SJCRH30 (cell line): ENCODE data around the gene HYAL2. TPM values are rescaled to one million over a fixed set of nuclear protein-coding genes. Genes with fewer than 3 reads are reported as not detected.

ENCODE experiments used
- DNase-seq, 2 experiments: peaks; one replicate each; pipeline ENCODE4 v3.0.0-alpha.2; 2015 to 2020
- H3K27ac ChIP-seq: fragments of 250-450 bp; sonication (Bioruptor Pico); 2 replicates; pipeline ENCODE4 v1.5.1; 2020; ENCODE audit warnings: mild to moderate bottlenecking, moderate library complexity
- H3K27me3 ChIP-seq: fragments of 250-450 bp; sonication (Bioruptor Pico); 2 replicates; pipeline ENCODE4 v1.5.1; 2020; ENCODE audit warnings: mild to moderate bottlenecking, moderate library complexity
- H3K36me3 ChIP-seq: fragments of 250-450 bp; sonication (Bioruptor Pico); 2 replicates; pipeline ENCODE4 v1.5.1; 2020; ENCODE audit warnings: mild to moderate bottlenecking, moderate library complexity
- H3K4me1 ChIP-seq: fragments of 250-450 bp; sonication (Bioruptor Pico); 2 replicates; pipeline ENCODE4 v1.5.1; 2020; ENCODE audit warnings: mild to moderate bottlenecking, moderate library complexity
- H3K4me3 ChIP-seq: fragments of 250-450 bp; sonication (Bioruptor Pico); 2 replicates; pipeline ENCODE4 v1.5.1; 2020; ENCODE audit warnings: mild to moderate bottlenecking, moderate library complexity
- H3K9me3 ChIP-seq: fragments of 250-450 bp; sonication (Bioruptor Pico); replicated peaks from 2 replicates; pipeline ENCODE4 v1.5.1; 2020; ENCODE audit warnings: mild to moderate bottlenecking, moderate library complexity
- total RNA-seq: library from RNA; depleted of rRNA; stranded (reverse); fragments of >200 nt; shearing (Covaris generic); gene quantifications from 2 replicates; pipeline ENCODE4 v1.2.3, GENCODE V29; 2014

Gene HYAL2
- total RNA-seq, 1 experiment from 2014 or later = 47.2 TPM

DNA sequence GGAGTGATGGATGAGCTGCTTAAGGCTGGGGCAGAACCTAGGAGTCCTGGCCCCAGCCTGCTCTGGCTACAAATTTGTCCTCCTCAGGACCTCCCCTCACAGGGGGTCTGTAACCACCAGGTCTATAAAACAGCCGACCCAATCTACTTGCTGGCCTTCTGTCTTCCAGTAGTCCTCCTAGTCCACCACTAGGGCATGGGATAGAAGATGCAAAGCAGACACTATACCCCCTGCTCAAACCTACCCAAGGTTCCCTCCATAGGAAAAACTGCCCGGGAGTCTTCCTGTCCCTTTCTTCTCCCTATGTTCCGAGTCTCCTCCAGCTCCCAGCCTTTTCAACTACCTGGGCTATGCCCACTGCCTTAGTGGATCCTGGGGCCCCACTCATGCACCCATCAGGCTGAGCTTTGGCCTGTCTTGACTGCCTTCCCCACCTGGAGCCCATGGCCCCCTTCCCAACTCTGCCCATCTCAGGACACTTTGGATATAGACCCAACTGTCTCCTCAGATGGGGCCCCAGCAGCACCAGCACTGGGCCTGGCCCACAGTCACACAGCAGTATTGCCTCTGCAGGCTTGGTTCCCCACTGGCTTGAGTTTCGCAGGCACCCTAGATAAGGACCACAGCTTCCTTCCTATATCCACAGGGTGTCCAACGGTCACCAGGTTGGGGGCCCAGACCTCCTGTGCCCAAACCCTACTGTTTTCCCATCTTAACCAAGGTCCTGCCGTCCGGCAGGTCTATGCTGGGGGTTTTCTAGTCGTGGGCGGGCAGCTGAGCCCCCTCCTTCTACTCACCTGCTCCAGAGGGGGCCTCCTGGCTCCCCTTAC lies 24.4 kb downstream of the HYAL2 start:
- Histone ChIP-seq H3K36me3 (no peaks in the 10 kb centered on the region), H3K27me3 (no peaks in the 10 kb centered on the region), H3K4me3 (peak overlapping the region; percentile 70), H3K27ac (no peak overlapping the region), H3K9me3 (no peaks in the 10 kb centered on the region), H3K4me1 (peaks cover 8% of the 10 kb centered on the region; the same call in 1 of the 2 replicates)
- no peak for DNase-seq

DNA sequence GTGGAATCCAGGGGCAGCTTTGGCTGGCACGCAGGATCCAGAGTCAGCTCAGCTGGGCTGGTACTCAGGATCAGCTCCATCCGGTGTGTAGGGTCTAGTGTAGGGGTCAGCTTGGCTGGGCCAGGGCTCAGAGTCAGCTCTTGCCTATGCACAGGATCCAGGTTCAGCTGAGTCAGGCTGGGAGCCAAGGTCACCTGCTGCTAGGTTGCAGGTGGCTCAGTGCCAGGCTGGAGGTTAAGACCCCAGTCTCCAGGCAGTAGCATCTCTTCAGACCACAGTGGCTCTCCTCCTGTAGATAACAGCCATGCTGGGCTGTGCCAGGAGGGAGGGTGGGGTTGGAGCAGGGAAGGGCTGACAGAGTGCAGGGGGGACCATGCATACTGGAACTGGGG lies 25.2 kb downstream of the HYAL2 start:
- DNase-seq = no peak
- no peaks in the 10 kb centered on the region for H3K36me3 ChIP-seq
- peaks cover 8% of the 10 kb centered on the region; the same call in 1 of the 2 replicates for H3K4me1 ChIP-seq
- no peaks in the 10 kb centered on the region for H3K9me3 ChIP-seq
- no peak overlapping the region for H3K27ac ChIP-seq
- H3K4me3 ChIP-seq = no peak overlapping the region
- H3K27me3 ChIP-seq = no peaks in the 10 kb centered on the region

DNA sequence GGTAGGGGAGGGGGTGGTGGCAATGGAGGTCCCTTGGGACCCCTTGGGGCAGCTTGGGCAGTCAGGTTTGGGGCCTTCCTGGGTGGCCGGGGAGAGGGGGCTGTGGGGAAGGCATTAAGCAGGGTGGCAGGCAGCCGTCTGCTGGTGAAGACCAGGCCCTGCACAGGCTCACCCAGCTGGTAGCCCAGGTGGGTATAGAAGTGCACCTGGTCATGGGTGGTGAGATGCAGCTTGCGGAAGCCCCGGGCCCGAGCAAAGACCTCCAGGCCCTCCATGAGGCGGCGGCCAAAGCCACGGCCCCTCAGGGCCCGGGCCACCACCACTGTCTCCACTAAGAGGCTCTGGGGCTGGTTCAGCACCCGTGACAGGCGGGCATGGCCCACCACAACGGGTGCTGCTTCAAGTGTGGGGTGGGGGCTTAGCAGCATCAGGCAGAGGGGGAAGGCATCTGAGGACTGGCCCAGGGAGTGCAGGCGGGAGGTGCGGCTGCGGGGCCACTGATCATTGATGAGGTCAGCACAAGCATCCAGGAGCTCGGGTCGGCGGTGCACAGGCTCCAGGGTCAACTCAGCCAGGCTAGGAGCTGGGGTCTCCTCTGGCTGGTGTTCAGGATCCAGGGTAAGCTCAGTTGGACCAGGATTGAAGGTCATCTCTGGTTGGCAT lies 25.7 kb downstream of the HYAL2 start:
- Histone ChIP-seq H3K4me1 (peaks cover 8% of the 10 kb centered on the region; the same call in 1 of the 2 replicates), H3K27me3 (no peaks in the 10 kb centered on the region), H3K9me3 (no peaks in the 10 kb centered on the region), H3K27ac (no peak overlapping the region), H3K4me3 (no peak overlapping the region), H3K36me3 (no peaks in the 10 kb centered on the region)
- DNase-seq = no peak

DNA sequence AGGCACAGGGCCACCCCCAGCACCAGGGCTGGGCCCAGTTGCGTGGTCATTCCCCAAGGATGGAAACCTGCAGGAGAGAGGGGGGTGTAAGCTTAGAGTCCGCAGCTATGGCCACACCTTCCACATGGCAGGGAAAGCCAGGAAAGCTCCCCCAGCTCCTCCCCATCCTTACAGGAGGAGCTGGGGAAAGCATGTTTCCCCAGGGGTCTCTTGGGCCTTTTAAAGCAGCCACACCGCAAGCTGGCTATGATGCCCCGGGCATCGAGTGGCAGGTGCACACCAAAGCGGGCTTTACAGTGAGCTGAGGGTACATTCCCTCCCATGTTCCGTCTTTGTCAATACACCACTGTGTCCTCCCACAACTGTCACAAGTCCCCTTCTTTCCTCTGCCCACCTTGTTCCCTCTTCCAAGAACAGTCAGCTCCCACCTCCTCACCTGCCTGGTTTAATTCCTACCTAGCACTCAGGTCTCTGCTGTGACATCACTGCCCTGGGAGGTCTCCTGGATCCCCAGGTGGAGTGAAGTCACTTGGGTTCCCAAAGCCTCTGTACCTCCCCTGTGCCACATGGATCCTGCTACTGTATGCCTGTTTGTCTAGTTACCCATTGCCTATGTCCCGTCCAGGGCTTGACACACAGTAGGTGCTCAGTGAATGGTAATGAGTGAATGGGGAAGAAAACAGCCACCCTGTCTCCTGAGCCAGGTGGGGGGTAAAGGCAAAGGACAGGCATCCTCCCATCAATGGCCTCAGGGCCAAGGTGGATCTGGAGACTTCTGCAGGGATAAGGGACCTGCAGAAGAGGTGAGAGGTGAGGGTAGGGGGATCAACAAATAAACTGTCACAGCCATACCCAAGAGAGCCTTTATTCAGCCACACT lies 26.8 kb downstream of the HYAL2 start:
- Histone ChIP-seq H3K27ac (no peak overlapping the region), H3K36me3 (no peaks in the 10 kb centered on the region), H3K4me3 (no peak overlapping the region), H3K9me3 (no peaks in the 10 kb centered on the region), H3K27me3 (no peaks in the 10 kb centered on the region), H3K4me1 (peaks cover 8% of the 10 kb centered on the region; the same call in 1 of the 2 replicates)
- no peak for DNase-seq

DNA sequence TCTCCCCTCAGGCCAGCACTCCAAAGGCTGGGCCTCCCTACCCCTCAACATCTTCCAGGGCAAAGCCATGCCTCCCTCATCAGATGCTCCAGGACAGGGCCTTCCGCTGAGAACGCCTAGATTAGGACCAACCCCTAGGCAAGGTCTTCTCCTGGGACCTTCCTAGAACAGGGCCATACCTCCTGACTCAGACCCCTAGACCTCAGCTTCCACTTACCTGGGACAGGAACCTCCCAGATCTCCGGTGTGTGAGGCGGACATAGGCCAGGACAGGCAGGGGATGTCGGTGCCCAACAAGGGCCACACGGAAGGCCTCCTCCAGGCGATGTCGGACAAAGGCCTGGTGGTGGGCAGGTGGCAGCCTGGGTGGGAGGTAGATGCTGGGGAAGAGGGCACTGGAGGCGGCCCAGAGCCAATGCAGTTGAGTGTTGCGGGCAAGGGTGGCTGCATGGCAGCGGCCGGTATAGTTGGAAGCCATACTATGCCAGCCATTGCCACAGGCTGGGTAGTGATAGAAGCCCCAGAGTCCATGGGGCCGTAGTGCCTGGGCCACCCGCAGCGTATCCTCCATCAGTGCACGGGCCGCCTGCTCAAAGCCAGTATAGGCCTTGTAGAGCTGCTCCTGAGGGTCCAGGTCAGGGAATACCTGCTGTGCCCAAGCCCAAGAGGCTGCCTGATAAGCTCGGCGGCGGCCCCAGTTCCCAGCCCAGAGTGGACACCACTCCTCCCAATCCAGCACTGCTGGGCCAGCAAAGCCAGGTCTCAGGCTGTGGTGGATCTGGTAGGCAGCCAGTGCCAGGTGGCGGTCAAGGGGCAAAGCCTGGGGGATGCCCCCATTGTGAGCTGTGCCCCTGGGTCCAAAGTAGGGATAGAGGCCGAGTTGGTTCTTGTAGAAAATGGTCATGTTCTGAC lies 27.8 kb downstream of the HYAL2 start:
- Histone ChIP-seq H3K27ac (no peak overlapping the region), H3K4me3 (no peak overlapping the region), H3K4me1 (no peaks in the 10 kb centered on the region; the same call in 1 of the 2 replicates), H3K27me3 (no peaks in the 10 kb centered on the region), H3K36me3 (peaks cover 8% of the 10 kb centered on the region), H3K9me3 (no peaks in the 10 kb centered on the region)
- DNase-seq = no peak

DNA sequence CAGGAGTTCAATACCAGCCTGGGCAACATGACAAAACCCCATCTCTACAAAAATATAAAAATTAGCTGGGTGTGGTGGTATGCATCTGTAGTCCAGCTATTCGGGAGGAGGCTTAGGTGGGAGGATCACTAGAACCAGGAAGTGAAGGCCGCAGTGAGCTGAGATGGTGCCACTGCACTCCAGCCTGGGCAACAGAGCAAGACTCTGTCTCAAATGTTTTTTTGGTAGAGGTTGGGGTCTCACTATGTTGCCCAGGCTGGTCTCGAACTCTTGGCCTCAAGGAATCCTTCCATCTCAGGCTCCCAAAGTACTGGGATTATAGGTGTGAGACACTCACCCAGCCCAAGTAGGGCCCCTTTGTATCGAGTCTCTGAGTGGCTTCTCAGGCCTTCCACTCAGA lies 28.5 kb downstream of the HYAL2 start:
- Histone ChIP-seq H3K27ac (no peak overlapping the region), H3K27me3 (no peaks in the 10 kb centered on the region), H3K36me3 (peaks cover 13% of the 10 kb centered on the region), H3K9me3 (no peaks in the 10 kb centered on the region), H3K4me1 (no peaks in the 10 kb centered on the region; the same call in 1 of the 2 replicates), H3K4me3 (no peak overlapping the region)
- DNase-seq = no peak

DNA sequence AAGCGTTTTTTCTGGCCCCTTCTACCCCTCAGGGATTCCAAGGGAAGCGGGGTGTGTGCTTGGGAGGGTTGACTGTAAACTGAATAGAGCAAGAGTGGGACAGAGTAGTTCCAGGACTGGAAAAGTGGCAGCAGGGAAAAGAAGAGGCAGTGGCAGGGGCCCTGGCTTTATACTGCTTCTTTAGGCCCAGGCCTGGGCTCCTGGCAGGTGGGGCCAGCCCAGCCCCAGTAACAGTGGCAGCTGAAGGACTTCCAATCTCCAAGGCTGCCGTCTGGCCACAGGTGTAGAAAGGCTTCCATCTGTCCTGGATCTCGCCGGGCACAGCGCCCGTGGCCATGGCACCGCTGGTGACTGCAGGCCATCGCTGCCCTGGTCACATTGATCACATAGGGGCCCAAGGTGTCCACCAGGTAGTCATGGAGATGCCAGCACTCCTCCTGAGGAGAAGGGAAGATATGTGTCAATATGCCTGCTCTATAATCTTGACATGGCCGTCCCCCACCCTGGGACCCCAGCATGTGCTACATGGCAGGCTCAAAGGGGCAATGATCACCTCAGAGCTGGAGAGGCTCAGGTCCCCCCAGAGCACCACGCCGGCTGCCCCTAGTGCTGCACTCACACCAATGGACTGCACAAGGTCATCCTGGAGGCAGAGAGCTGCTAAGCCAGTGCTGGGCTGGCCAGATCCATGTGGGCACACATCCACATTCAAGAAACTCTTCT lies 29.3 kb downstream of the HYAL2 start:
- Histone ChIP-seq H3K4me3 (peak overlapping the region; percentile 79), H3K27ac (no peak overlapping the region; the same call in 1 of the 2 replicates), H3K36me3 (peaks cover 19% of the 10 kb centered on the region), H3K9me3 (no peaks in the 10 kb centered on the region), H3K4me1 (no peaks in the 10 kb centered on the region; the same call in 1 of the 2 replicates), H3K27me3 (no peaks in the 10 kb centered on the region)
- DNase-seq = no peak

DNA sequence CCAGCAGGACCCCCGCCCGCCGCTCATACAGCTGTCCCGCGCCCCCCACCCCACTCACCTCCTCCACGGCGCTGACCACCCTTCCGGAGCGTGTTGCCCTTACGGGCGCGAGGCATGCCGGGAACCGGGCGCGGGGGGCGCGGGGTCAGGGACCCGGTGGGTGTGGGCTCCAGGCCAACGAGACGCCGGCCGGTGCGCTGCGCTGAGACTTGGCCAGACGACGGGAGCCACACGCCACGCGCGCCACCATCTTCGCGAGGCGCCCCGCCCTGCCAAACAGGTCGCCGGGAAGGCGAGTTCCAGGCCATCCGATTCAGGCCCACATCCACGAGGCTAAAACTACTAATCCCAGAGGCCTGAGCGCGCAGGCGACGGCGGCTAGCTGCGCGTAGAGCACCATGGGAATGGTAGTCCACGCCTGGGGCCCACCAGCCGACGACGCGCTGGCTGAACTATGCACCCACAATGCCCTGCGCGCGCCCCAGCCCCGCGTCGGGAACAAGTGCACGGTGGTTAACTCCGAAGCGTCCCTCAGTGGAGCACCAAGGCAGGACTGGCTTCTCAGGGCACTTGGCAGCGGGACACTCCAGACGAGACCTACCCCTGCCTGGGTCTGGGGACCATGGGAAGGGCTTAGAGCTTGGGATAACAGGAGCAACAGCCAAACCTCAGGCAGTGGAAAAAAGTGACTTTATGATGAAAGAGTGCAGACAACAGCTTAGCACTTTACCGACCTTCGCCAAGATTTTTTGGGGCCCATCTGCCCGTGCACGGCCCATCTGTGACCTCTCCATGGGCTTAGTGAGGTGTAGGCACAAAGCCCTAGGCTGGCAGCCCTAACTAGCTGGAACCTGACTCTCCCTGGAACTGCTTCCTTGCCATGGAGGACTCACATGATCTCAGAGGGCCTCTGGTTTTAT lies 30.1 kb downstream of the HYAL2 start, which contains the start of gene IFRD2:
Gene IFRD2 (minus strand): TSS at position 271 of the 920 bp plus-strand sequence. CDS start 155 bp downstream, at position 116.
- H3K27ac ChIP-seq = peak within 1 kb of the TSS; percentile 77
- DNase-seq = peak; percentile 96 to 97

DNA sequence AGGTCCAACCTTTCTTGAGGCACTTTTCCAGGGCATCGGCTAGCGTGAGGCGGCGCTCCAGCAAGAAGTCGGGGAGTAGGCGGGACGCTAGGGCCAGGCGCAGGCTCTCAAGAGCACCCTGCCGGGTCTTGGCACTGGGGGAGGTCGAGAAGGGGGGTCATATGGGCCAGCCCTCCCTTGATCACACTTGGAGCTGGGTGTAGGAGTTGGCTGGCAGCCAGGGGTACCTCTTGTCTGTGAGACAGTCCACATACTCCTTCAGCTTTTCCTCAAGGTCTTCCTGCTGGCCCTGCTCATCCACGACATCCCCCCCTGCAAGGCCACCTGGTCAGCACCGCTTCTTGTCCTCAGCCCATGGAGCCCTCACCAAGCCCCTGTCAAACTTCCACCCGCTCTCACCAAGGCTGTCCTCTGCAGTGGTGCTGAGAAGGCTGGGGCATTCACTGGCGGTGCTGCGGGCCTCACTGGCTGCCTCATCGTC lies 32.3 kb downstream of the HYAL2 start:
- Histone ChIP-seq H3K27me3 (no peaks in the 10 kb centered on the region), H3K36me3 (peaks cover 24% of the 10 kb centered on the region), H3K4me1 (no peaks in the 10 kb centered on the region; the same call in 1 of the 2 replicates), H3K9me3 (no peaks in the 10 kb centered on the region), H3K4me3 (no peak overlapping the region), H3K27ac (no peak overlapping the region)
- DNase-seq = no peak

More for the DNA sequence above, 30.1 kb downstream of the HYAL2 start, which contains the start of gene IFRD2:
- H3K4me3 ChIP-seq = peak within 1 kb of the TSS; percentile 79
- H3K4me1 ChIP-seq = no peaks in the 10 kb centered on the region; the same call in 1 of the 2 replicates
- H3K27me3 ChIP-seq = no peaks in the 10 kb centered on the region
- H3K36me3 ChIP-seq = peaks cover 24% of the 10 kb centered on the region
- H3K9me3 ChIP-seq = no peaks in the 10 kb centered on the region

DNA sequence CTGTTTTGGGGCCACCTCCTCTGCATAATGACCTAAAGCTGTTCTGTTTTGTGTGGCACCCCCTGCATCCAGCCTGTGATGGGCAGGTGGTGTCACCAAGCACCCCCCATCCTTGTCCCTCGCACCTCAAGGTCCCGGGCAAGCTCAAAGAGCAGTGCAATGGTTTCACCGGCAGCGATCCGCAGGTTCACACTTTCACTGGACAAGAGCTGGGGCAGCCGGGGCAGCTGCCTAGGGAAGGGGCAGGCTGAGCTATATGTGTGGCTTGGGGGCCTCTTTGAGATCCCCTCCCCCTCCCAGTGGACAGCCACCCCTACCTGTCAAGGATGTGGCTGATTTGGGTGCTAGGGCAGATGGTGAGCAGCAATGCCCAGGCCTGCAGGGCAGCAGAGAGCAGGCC lies 33.4 kb downstream of the HYAL2 start:
- peaks cover 24% of the 10 kb centered on the region for H3K36me3 ChIP-seq
- no peaks in the 10 kb centered on the region; the same call in 1 of the 2 replicates for H3K4me1 ChIP-seq
- DNase-seq = no peak
- H3K4me3 ChIP-seq = no peak overlapping the region
- H3K9me3 ChIP-seq = no peaks in the 10 kb centered on the region
- H3K27ac ChIP-seq = no peak overlapping the region
- no peaks in the 10 kb centered on the region for H3K27me3 ChIP-seq

DNA sequence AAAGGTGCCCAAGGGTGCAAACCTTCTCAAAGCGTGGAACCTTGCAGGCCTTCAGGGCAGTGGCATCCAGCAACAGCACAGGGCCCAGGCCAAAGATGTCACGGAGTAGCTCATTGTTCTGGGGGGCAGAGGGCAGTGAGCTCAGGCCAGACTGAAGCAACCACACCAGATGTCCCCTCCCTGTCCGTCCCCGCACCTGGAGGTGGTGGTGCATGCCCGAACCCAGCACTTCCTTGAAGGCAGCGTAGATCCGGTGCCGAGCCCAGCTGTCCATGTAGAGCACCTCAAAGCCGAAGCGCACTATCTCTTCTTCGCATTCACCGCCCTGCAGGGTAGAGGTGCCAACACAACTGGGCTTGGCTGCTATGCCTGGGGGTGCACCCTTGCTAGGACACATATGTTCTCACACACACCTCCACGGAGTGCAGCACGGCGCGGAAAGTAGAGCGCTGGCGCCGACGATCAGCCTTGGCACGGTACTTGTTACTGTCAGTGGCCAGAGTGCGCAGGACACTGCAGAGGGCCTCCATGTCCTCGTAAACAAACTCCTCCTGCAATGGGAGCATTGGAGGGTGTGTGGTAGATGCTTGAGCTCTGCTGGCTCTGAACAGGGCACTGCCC lies 34.0 kb downstream of the HYAL2 start:
- Histone ChIP-seq H3K36me3 (peaks cover 24% of the 10 kb centered on the region), H3K4me1 (no peaks in the 10 kb centered on the region; the same call in 1 of the 2 replicates), H3K27ac (no peak overlapping the region), H3K27me3 (no peaks in the 10 kb centered on the region), H3K9me3 (no peaks in the 10 kb centered on the region), H3K4me3 (no peak overlapping the region)
- DNase-seq = no peak

DNA sequence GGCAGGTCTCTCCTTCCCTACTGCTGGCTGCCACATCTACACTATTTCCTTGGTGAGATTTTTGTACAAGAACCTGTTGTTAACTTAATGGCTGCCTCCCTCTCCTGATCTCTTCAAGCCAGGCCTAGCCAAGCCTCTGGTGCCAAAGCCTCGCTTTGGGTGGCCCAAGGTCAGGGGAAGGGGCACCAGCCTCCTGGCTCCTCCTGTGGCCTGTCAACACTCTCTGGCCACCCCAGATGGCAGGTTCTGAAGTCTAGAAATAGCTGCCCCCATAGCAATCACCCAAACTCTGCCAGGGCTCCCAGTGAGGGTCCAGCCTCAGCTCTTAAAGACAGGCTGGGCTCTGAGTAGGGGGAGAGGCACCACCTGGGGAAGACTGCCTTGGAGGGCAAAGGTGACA lies 35.3 kb downstream of the HYAL2 start:
- H3K36me3 ChIP-seq = peaks cover 24% of the 10 kb centered on the region
- no peak overlapping the region for H3K27ac ChIP-seq
- no peak for DNase-seq

More for the DNA sequence above, 35.3 kb downstream of the HYAL2 start:
- no peak overlapping the region for H3K4me3 ChIP-seq
- H3K27me3 ChIP-seq = no peaks in the 10 kb centered on the region
- no peaks in the 10 kb centered on the region for H3K9me3 ChIP-seq
- no peaks in the 10 kb centered on the region for H3K4me1 ChIP-seq
